ENCODE measurements around the gene AP2S1.

The AP2S1 gene

DNA sequence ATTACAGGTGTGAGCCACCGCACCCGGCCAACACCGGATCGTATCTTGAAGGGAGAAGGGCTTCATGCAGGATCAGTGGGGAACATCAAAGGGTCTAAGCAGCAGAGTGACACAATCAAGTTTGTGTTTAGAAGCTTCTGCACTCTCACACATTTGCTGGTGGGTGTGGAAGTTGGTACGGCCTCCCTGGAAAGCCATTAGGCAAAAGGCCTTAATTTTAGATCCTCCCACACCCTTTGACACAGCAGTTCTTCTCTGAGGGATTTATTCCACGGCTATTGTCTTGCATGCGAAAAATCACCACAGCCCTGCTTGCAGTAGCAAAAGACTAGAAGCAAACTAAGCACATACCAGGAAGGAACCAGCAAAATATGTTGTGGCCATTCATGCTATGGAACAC, 44.0 kb downstream of the AP2S1 start:
- TF ChIP-seq, protein P1, sequence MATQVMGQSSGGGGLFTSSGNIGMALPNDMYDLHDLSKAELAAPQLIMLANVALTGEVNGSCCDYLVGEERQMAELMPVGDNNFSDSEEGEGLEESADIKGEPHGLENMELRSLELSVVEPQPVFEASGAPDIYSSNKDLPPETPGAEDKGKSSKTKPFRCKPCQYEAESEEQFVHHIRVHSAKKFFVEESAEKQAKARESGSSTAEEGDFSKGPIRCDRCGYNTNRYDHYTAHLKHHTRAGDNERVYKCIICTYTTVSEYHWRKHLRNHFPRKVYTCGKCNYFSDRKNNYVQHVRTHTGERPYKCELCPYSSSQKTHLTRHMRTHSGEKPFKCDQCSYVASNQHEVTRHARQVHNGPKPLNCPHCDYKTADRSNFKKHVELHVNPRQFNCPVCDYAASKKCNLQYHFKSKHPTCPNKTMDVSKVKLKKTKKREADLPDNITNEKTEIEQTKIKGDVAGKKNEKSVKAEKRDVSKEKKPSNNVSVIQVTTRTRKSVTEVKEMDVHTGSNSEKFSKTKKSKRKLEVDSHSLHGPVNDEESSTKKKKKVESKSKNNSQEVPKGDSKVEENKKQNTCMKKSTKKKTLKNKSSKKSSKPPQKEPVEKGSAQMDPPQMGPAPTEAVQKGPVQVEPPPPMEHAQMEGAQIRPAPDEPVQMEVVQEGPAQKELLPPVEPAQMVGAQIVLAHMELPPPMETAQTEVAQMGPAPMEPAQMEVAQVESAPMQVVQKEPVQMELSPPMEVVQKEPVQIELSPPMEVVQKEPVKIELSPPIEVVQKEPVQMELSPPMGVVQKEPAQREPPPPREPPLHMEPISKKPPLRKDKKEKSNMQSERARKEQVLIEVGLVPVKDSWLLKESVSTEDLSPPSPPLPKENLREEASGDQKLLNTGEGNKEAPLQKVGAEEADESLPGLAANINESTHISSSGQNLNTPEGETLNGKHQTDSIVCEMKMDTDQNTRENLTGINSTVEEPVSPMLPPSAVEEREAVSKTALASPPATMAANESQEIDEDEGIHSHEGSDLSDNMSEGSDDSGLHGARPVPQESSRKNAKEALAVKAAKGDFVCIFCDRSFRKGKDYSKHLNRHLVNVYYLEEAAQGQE (IDR thresholded peaks at IDR 0.05; ENCODE audit: insufficient read depth in 1 of 2, low read depth in 2 of 2, low read length in 2 of 2), result no peak
- no peak for TF ChIP-seq TAF1 (IDR thresholded peaks at IDR 0.05; ENCODE audit: borderline replicate concordance, insufficient read depth, low read length)
- no peak for TF ChIP-seq FOXP2 (optimal IDR thresholded peaks at IDR 0.05; ENCODE audit: borderline replicate concordance, extremely low read depth, extremely low read length, insufficient read depth)
- TF ChIP-seq POLR2AphosphoS5 (IDR thresholded peaks at IDR 0.05; ENCODE audit: low read depth, low read length), result no peak
- TF ChIP-seq SIN3A (IDR thresholded peaks at IDR 0.05; ENCODE audit: borderline replicate concordance, insufficient read depth, low read length), result no peak

DNA sequence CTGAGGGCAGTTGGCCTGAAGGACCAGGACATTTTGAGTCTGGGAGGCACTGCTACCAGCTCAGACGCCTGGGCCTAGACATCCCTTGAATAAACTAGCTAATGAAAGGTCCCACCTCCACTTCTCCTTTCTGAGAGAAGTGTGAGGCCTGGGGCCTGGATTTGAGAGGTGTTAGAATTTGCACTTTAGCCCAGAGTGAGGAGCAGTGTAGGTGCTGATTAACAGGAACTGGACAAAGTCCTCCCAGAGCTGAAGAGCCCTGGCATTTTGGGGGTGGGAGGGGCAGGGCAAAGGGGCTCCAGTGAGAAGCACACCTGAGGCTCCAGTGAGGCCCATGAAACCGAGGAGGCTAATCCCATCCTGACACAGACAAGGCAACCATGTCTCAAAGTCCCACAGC, 47.1 kb downstream of the AP2S1 start:
- TF ChIP-seq FOXP2 (optimal IDR thresholded peaks at IDR 0.05; ENCODE audit: borderline replicate concordance, extremely low read depth, extremely low read length, insufficient read depth), result no peak

DNA sequence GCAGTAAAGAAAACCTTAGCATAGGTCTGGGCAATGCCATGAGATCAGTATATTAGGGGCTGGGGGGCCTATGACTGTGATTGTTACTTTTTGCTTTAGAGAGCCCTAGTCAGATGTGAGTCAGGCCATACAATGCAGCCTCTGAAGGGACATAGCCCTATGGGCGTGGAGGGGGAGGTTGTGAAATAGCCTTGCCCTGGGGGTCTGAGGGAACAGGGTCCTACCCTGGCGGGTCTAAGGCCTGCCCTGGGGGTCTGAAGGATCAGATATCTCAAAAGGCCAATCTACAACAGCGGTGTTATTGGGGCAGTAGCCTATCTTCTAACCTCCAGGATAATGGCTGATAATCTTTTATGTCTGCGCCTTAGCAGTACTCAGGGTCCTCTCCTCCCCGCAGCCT, 48.5 kb downstream of the AP2S1 start:
- no peak for TF ChIP-seq SIN3A (IDR thresholded peaks at IDR 0.05; ENCODE audit: borderline replicate concordance, insufficient read depth, low read length)
- no peak for TF ChIP-seq TAF1 (IDR thresholded peaks at IDR 0.05; ENCODE audit: borderline replicate concordance, insufficient read depth, low read length)
- TF ChIP-seq, protein P1 (IDR thresholded peaks at IDR 0.05; ENCODE audit: insufficient read depth in 1 of 2, low read depth in 2 of 2, low read length in 2 of 2), result no peak
- no peak for TF ChIP-seq FOXP2 (optimal IDR thresholded peaks at IDR 0.05; ENCODE audit: borderline replicate concordance, extremely low read depth, extremely low read length, insufficient read depth)
- no peak for TF ChIP-seq POLR2AphosphoS5 (IDR thresholded peaks at IDR 0.05; ENCODE audit: low read depth, low read length)

DNA sequence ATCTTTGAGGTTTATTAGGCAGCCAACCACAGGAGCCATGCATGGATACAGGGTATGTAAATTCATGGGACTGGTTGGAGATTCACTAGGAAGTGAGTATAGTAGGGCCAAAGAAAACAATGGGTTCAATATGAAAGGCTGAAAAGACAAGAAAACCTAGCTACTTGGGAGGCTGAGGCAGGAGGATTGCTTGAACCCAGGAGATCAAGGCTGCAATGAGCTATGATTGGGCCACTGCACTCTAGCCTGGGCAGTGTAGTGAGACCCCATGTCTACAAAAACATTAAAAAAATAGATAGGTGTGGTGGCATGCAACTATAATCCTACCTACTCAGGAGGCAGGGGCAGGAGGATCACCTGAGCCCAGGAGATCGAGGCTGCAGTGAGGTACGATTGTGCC, 51.9 kb downstream of the AP2S1 start:
- TF ChIP-seq TAF1 (IDR thresholded peaks at IDR 0.05; ENCODE audit: borderline replicate concordance, insufficient read depth, low read length), result no peak
- no peak for TF ChIP-seq FOXP2 (optimal IDR thresholded peaks at IDR 0.05; ENCODE audit: borderline replicate concordance, extremely low read depth, extremely low read length, insufficient read depth)
- no peak for TF ChIP-seq SIN3A (IDR thresholded peaks at IDR 0.05; ENCODE audit: borderline replicate concordance, insufficient read depth, low read length)
- TF ChIP-seq, protein P1 (IDR thresholded peaks at IDR 0.05; ENCODE audit: insufficient read depth in 1 of 2, low read depth in 2 of 2, low read length in 2 of 2), result no peak
- no peak for TF ChIP-seq POLR2AphosphoS5 (IDR thresholded peaks at IDR 0.05; ENCODE audit: low read depth, low read length)

DNA sequence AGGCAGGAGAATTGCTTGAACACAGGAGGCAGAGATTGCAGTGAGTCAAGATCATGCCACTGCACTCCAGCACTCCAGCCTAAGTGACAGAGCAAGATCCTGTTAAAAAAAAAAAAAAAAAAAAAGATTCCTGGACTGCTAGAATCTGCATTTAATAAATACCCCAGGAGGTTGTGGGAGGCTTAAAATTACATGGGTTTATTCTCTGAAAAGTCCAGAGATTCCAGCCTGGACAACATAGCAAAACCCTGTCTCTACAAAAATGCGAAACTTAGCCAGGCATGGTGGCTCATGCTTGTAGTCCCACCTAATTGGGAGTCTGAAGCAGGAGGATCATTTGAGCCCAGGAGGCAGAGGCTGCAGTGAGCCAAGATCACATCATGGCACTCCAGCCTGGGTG, 52.8 kb downstream of the AP2S1 start:
- no peak for TF ChIP-seq SIN3A (IDR thresholded peaks at IDR 0.05; ENCODE audit: borderline replicate concordance, insufficient read depth, low read length)
- TF ChIP-seq, protein P1 (IDR thresholded peaks at IDR 0.05; ENCODE audit: insufficient read depth in 1 of 2, low read depth in 2 of 2, low read length in 2 of 2), result no peak
- TF ChIP-seq FOXP2 (optimal IDR thresholded peaks at IDR 0.05; ENCODE audit: borderline replicate concordance, extremely low read depth, extremely low read length, insufficient read depth), result no peak
- TF ChIP-seq POLR2AphosphoS5 (IDR thresholded peaks at IDR 0.05; ENCODE audit: low read depth, low read length), result no peak
- TF ChIP-seq TAF1 (IDR thresholded peaks at IDR 0.05; ENCODE audit: borderline replicate concordance, insufficient read depth, low read length), result no peak

Data from PFSK-1 (cell line).